GM18861 (cell line): ENCODE data around the gene ZEB2.

ENCODE experiments used
- ATAC-seq: cut with Tn5 transposase; IDR thresholded peaks from one replicate; pipeline ENCODE4 v1.9.1; 2021; ENCODE audit not compliant: unreplicated experiment

The ZEB2 gene

DNA sequence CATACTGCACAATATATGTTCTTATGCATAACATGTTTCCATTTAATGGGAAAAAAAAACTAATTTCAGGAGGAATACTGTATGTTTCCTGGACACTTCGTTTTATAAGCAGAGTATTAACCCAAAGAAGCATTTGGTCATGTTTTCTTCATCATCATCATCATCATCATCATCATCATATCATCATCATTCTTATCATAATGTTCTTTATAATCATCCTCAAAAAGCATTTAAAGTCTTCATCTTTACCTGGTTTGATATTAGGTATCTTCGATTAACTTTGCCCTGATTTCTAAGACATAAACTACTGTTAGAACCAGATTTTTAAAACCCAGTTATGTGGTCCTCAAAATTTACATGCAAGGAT is 47.9 kb downstream of the ZEB2 start:
- no peak for ATAC-seq

GRCh38 chr2:144471305-144472045 is 48.4 kb downstream of the ZEB2 start:
- peak; percentile 83 for ATAC-seq

DNA sequence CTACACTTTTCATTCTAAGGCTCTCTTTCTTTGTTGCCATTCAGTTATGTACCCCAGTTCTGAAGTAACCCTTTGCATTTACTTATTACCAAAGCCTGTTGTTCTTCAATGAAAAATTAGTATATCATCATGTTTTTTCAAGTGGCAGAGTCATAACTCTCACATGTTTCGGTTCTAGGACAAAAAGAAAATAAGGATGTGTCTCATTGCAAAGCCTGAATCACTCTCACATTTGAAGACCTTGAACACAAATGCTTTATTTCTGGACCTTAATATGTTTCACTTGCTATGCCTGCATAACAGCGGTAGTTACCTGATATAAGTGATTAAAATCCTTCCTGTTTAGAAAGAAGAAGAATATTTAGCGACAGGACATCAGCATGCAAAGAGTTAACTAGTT is 49.1 kb downstream of the ZEB2 start:
- ATAC-seq: no peak

DNA sequence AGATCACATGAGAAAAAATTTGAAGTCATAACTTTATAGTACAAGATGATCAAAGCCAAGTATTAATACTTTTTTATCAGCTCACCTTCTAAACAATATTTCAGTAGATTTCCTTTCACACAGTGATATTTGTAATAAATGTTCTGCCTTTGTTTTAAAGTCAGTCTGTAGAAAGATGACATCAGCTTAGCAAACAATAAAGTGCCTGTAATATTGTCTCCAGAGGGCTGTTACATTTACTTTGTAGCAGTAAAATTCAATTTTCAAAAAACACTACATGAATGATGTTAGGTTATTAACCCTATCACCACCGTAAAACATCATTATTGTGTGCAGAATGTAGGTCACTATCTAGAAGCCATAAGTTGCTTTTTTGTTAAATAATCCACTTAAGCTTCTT is 49.6 kb downstream of the ZEB2 start:
- no peak for ATAC-seq

DNA sequence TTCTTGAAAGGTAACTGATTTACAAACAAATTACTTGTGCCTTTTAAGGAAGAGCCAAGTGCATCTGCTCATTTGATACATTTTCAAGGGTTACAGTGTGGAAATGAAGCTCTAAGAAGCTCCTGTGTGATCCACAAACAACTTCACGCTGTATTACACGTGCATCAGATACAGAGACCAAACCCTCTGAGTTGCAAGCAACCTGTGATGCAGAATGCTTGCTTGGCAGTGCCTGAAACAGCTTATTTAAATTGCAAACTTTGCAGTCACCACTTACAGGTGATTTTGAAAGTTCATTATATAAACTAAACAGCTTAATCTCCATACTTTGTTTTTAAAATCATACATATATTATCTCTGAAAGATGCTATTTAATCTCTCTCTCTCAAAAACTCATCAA is 50.1 kb downstream of the ZEB2 start:
- no peak for ATAC-seq

DNA sequence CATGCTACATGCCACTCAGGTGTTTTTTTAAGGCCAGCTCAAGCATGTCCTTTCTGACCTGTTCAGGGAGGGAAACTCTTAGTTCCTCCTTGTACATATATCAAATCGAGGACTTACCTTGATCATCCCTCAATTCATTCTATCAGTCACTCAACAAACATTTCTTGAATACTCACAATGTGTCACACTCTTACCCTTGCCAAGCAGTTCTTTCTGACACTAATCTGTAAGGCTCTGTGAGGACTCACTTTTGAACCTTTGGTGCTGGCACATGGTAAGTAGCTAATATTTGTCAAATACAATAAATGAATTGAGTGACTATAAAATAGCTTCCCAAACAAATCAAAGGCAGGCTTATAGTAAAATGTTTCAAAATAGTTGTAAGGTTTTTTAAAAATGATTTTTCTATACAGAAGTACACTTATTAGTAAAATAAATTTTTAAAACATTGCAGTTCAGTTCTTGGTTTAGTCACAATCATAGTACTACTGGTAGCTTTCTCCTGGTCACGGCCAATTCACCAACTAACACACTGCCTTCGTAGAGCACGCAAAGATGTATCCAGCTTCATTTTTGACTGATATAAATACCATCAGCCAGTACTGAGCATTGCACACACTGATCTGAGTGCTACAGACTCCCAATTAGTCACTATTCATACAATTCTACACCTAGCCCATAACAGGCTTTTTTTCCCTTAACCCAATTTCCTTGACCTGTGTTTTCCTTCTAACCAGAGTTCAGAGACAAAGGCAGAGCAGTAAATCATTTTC is 50.9 kb downstream of the ZEB2 start:
- no peak for ATAC-seq

- no peak for ATAC-seq
Observed at GRCh38 chr2:144467502-144468137, 52.3 kb downstream of the ZEB2 start.

DNA sequence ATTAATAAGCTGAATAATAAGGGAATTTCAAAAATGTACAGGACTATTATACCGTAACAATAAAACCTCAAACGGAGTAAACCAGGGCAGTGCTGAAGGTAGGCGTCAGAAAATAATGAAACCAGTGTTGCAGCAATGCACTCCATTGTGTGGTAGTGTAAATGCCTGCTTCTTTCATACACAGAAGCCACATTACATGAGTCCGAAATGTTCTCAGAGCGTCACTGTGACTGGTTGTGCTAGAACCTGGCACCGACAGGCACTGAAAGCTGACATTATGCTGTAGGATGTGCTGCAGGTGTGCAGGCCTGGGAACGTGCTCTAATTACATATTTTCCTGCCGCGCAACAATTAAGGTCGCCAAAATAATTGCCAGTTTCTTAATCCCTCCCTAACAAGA is 53.3 kb downstream of the ZEB2 start:
- no peak for ATAC-seq

DNA sequence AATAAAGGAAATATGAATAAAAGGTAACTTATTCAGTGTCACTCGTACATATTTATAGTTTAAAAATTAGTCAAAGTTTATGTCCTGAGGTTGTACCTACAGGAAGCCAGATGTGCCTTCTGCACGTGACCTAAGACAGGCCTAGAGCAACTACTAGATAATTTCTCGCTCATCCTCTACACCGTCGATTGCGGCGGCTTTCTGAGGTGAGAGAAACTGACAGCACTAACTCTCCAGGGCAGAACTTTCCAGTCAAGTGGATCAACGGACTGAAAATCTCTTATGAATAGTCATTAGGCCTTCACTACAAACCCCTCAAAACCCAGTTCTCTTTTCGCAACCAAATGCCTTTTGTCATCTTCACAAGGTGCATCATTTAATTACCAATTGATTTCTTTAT is 54.2 kb downstream of the ZEB2 start:
- ATAC-seq: no peak

GRCh38 chr2:144464730-144465129 is 55.2 kb downstream of the ZEB2 start:
- ATAC-seq: no peak

DNA sequence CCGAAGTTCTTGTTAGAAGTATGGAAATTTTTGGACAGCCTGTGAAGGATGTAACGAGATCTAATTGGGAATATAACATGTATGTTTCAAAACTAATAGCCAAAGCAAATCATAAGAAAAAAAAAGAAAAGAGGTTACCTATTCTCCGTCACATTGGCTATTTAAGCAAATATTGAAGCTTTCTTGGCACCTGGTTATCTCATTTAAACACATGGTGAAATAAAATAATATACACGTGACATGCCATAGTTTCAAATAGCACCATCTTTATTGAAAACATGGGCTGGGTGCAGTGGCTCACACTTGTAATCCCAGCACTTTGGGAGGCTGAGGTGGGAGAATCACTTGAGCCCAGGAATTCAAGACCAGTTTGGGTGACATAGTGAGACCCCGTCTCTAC is 56.7 kb downstream of the ZEB2 start:
- ATAC-seq: no peak

- ATAC-seq: no peak
Observed at GRCh38 chr2:144462266-144462665, 57.7 kb downstream of the ZEB2 start.

DNA sequence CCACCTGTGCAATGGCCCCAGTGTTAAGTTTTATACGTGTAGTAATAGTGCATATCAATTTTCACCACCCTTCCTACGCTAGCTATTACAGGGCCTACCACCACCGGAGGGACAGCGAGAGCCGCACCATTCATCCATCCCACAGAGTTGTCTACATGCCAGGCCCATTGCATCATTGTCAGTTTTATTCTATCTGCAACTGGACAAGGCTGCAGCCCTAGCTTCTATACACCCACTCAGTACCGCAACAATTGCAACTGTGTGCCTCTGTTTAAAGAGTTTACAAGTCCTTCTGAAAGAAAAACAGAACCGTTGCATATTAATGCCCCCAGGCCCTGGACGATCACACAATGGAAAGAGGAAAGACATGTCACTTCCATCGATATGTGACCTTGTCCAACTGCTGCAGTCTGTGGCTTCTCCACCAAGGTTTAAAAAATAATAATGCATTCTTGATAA is 58.6 kb downstream of the ZEB2 start:
- no peak for ATAC-seq

- ATAC-seq: no peak
Observed at GRCh38 chr2:144460727-144461307, 59.1 kb downstream of the ZEB2 start.

GRCh38 chr2:144459937-144460336 is 60.0 kb downstream of the ZEB2 start:
- no peak for ATAC-seq

DNA sequence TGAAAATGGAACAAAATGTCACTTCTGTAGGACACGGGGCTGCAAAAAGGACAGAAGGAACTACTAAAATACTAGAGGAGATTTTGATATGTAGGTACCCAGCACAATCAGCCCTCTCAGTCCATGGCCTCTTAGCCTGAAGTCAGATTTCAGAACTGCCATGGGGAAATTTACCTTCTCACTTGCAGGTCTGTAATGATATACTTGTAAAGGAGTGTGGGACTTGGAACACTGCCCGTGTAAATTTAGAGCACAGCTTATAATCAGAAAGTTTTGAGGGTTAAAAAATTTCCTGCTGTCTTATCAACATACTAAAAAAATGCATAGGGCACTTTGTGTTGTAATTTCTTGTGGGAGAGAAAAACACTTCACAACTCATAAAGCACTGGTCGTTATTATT is 60.6 kb downstream of the ZEB2 start:
- ATAC-seq: no peak

DNA sequence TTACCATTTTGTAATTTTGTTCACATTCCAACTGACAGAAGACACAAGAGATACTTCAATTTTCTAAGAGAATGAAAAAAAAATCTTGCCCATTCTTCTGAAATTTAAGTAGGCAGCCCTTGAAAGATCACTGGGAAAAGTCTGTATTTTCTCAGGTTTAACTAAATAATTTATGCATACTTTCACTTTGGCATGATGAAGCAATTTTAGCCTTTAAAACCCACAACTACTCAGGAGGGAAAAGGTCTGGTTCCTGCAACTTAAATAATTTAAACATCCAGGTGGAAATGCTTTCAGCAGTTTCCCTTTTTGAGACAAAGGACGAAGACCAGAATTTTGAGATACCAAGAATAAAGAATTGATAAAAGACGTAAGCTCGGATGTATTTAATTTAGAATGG is 61.4 kb downstream of the ZEB2 start:
- no peak for ATAC-seq

DNA sequence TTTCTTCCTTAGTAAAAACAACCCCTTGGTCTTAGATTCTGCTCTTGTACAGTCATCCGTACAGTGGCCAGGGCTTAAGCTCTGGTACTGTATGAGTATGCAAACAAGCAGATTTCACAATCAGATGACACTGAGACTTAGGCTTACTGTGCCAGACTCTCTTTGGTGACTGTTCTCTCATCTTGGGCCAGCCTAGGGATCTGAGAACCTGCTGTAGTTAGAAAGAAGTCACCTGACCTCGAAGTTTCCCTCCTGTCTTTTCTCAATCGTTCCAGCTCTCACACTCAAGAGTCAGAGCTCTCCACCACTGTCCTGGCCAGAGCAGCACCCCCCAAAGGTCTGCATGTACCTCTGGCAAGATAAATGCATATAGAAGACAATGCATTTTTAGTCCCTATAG is 63.2 kb downstream of the ZEB2 start:
- ATAC-seq: peak; percentile 83

DNA sequence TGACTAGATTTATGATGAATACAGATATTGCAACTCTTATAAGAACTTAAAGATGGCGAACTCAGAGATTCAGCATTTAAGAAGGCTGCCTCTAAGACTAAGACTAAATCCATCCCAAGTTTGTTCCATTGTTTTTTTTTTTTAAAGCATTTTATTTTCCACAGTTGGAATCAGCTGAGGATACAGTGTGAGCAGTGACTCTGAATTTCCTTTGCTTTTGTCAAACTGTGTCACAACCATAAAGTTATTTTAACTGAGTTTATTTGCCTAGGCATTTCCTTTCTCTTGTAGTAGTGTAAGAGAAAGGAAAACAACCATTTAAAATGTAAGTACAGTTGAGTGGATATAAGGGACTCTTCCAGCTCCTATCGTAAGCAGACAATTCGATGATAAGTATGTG is 63.9 kb downstream of the ZEB2 start:
- no peak for ATAC-seq

- peak; percentile 40 for ATAC-seq
Observed at GRCh38 chr2:144454466-144455287, 65.2 kb downstream of the ZEB2 start.
